NCI-H1105 (cell line): Measurements from ENCODE around the gene HERC3.

Experiments
- DNase-seq: peaks from one replicate; lab custom pipeline; 2025; lab: John Stamatoyannopoulos, UW

The HERC3 gene

GRCh38 chr4:88747351-88747750, 155.1 kb downstream of the HERC3 start:
- no peak for DNase-seq

GRCh38 chr4:88750369-88750768, 158.1 kb downstream of the HERC3 start:
- DNase-seq = no peak

- no peak for DNase-seq
Observed at GRCh38 chr4:88751258-88752075, 159.2 kb downstream of the HERC3 start.

- DNase-seq = no peak
Observed at GRCh38 chr4:88752076-88752463, 159.8 kb downstream of the HERC3 start.

GRCh38 chr4:88752754-88753153, 160.5 kb downstream of the HERC3 start:
- DNase-seq = no peak

GRCh38 chr4:88753658-88754571, 161.6 kb downstream of the HERC3 start:
- no peak for DNase-seq

- DNase-seq = no peak
Observed at GRCh38 chr4:88754796-88755195, 162.5 kb downstream of the HERC3 start.

- DNase-seq = no peak
Observed at GRCh38 chr4:88755454-88755853, 163.2 kb downstream of the HERC3 start.

GRCh38 chr4:88756149-88756548, 163.9 kb downstream of the HERC3 start:
- no peak for DNase-seq

- DNase-seq = no peak
Observed at GRCh38 chr4:88757067-88757466, 164.8 kb downstream of the HERC3 start.

GRCh38 chr4:88757776-88758175, 165.5 kb downstream of the HERC3 start:
- no peak for DNase-seq
